Endothelial cell (in vitro differentiated cells): ENCODE data around the gene UBASH3B. TPM values are rescaled to one million over a fixed set of nuclear protein-coding genes. Genes with fewer than 3 reads are reported as not detected.

Source experiments
- DNase-seq: peaks from one replicate; pipeline ENCODE4 v3.0.0; 2021; ENCODE audit warnings: low spot score
- H3K27ac Mint-ChIP-seq: one replicate; pipeline ENCODE4 v1.8.0; 2021; ENCODE audit warnings: mixed read lengths, inconsistent platforms; ENCODE audit not compliant: unreplicated experiment
- H3K27me3 Mint-ChIP-seq: one replicate; pipeline ENCODE4 v1.8.0; 2021; ENCODE audit warnings: mild to moderate bottlenecking, moderate library complexity, mixed read lengths, inconsistent platforms; ENCODE audit not compliant: unreplicated experiment
- H3K36me3 Mint-ChIP-seq: one replicate; pipeline ENCODE4 v1.8.0; 2021; ENCODE audit warnings: mild to moderate bottlenecking, low read depth, mixed read lengths, inconsistent platforms; ENCODE audit not compliant: unreplicated experiment
- H3K4me1 Mint-ChIP-seq: one replicate; pipeline ENCODE4 v1.8.0; 2021; ENCODE audit warnings: mild to moderate bottlenecking, mixed read lengths, inconsistent platforms; ENCODE audit not compliant: unreplicated experiment
- H3K4me3 Mint-ChIP-seq: one replicate; pipeline ENCODE4 v1.8.0; 2021; ENCODE audit warnings: mild to moderate bottlenecking, mixed read lengths, inconsistent platforms; ENCODE audit not compliant: unreplicated experiment
- H3K9me3 Mint-ChIP-seq: one replicate; pipeline ENCODE4 v1.8.0; 2021; ENCODE audit warnings: mixed read lengths, inconsistent platforms; ENCODE audit not compliant: unreplicated experiment
- total RNA-seq: library from RNA; stranded (reverse); fragmentation: NEBNext Ultra II Directional; extraction: Animal tissue kit (Norgen Biotek cat#: 25700); gene quantifications from one replicate; pipeline ENCODE4 v1.2.1, GENCODE V29; 2021; ENCODE audit not compliant: unreplicated experiment
- TF ChIP-seq, protein P1 (sequence below): fragments of 200-600 bp; sonication (generic); IDR thresholded peaks from one replicate; pipeline ENCODE4 v1.5.0; 2021; ENCODE audit warnings: antibody characterized with exemption; ENCODE audit not compliant: unreplicated experiment

UBASH3B gene
- total RNA-seq, 1 donor from 2014 or later, result 43.3 TPM

DNA sequence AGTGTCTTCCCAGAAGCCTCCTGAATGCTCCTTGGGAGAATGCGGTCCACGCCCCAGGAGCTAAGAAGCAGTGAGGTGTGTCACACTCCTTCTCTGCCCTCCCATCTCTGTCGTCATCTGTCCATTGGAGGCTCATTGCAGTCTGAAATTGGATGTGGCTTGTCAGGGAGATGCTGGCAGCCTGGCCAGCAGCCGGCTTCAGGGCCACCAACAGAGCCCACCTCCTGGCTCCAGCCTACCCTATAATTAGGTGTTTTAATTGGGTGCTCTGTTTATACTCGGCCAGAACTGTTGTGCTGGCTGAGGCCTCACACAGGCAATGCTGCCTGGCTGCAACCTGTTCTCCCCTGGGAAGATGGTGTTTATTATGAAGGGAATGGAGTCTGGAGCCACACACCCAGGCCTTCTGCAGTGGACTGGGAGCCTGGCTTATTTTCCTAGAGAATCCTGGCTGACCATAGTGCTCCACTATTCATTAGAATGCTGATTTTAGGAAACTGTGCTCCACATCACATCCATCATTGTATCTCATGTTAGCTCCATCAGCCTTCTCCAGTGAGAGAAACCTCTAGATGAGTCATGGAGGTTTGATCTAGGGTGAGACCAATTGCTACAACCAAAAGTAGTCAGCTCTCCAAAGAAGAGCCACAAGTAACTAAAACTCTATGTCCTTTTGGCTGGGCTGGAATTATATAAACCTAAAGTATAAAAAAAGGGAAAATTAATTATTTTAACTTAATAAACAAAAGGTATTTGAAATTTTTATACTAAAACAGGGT, 96.0 kb downstream of the UBASH3B start:
- peaks cover 39% of the 10 kb centered on the region for H3K4me1 Mint-ChIP-seq
- no peak overlapping the region for H3K4me3 Mint-ChIP-seq
- H3K27me3 Mint-ChIP-seq, result no peaks in the 10 kb centered on the region
- no peak overlapping the region for H3K27ac Mint-ChIP-seq
- no peaks in the 10 kb centered on the region for H3K36me3 Mint-ChIP-seq
- H3K9me3 Mint-ChIP-seq, result no peaks in the 10 kb centered on the region
- TF ChIP-seq, protein P1, sequence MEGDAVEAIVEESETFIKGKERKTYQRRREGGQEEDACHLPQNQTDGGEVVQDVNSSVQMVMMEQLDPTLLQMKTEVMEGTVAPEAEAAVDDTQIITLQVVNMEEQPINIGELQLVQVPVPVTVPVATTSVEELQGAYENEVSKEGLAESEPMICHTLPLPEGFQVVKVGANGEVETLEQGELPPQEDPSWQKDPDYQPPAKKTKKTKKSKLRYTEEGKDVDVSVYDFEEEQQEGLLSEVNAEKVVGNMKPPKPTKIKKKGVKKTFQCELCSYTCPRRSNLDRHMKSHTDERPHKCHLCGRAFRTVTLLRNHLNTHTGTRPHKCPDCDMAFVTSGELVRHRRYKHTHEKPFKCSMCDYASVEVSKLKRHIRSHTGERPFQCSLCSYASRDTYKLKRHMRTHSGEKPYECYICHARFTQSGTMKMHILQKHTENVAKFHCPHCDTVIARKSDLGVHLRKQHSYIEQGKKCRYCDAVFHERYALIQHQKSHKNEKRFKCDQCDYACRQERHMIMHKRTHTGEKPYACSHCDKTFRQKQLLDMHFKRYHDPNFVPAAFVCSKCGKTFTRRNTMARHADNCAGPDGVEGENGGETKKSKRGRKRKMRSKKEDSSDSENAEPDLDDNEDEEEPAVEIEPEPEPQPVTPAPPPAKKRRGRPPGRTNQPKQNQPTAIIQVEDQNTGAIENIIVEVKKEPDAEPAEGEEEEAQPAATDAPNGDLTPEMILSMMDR, result no peak
- DNase-seq, result no peak

DNA sequence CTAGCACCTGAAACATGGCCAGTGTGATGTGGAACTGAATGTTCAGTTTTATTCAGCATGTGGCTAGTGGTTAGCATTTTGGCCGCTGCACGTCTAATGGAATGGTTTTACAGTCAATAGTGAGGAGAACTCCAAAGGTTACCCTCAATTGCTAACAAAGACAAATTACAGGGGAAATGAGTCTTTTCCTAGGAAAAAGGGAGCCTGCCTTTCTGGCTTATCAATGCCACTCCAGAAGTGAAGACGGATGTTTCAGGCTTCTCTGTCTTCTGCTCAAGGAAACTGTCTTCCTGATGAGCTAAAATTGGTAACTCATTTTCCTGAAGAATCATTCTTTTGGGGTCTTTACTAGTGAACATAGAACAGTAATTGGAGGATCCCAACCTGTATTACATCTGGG, 98.5 kb downstream of the UBASH3B start:
- H3K4me3 Mint-ChIP-seq, result no peak overlapping the region
- DNase-seq, result no peak
- TF ChIP-seq, protein P1, result no peak
- no peaks in the 10 kb centered on the region for H3K9me3 Mint-ChIP-seq
- no peaks in the 10 kb centered on the region for H3K27me3 Mint-ChIP-seq
- H3K27ac Mint-ChIP-seq, result no peak overlapping the region
- H3K36me3 Mint-ChIP-seq, result no peaks in the 10 kb centered on the region
- peaks cover 40% of the 10 kb centered on the region for H3K4me1 Mint-ChIP-seq

DNA sequence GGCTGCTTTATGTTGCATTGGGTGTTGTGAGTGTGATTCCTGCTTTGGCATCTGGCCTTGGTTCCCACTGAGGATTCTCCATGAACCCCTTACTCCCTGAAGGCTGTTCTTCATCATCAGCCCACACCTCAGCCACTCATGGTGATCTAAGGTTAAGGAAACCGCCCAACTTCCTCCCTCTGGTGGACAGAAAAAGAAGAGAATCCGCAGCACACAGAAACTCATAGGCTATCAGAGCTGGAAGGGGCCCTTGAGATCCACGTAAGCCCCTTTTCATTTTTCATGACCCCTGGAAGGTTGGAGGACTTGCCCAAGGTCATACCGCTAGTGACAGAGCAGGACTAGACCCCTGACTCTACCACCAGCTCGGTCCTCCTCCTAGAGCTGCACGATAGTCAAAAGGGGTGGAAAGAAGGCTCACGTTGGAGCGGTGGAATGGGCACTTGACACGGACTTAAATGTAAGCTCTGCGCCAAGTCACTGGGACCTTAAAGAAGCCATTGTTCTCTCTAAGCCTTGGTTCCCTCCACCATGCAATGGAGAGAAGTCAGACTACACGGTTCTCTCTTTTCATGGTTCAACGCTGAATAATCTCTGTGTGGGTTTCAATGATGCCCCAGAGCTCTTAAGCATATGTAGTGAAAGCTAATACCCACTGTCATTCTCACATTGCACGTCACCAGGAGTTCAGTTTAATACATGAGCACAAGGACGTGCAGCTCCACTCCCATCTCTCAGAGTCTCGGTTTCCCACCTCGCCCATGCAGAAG, 99.2 kb downstream of the UBASH3B start:
- H3K27ac Mint-ChIP-seq, result peak overlapping the region; percentile 43
- peak; percentile 27 for DNase-seq
- H3K9me3 Mint-ChIP-seq, result no peaks in the 10 kb centered on the region
- H3K36me3 Mint-ChIP-seq, result no peaks in the 10 kb centered on the region
- peaks cover 40% of the 10 kb centered on the region for H3K4me1 Mint-ChIP-seq
- no peaks in the 10 kb centered on the region for H3K27me3 Mint-ChIP-seq
- no peak overlapping the region for H3K4me3 Mint-ChIP-seq
- TF ChIP-seq, protein P1, result peak; percentile 61

DNA sequence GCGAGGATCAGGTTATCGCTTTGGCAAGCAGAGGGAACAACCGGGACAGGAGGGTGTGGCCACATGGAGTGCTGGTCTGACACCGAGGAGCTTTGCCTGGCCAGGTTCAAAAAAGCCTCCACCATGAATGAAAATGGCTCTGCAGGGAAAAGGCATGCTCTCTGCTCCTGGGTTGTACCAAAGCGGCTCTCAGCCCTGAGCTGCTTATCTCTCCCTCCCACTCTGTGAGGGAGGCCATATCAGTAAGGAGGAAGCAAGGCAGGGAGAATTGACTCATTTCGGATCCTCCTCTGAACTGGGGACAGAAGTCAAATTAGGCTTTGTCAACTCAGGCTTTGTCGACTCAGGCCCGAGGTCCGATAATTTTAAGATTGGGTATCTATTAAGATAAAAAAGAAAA, 99.9 kb downstream of the UBASH3B start:
- Mint-ChIP-seq H3K27me3 (no peaks in the 10 kb centered on the region), H3K27ac (no peak overlapping the region), H3K4me1 (peaks cover 41% of the 10 kb centered on the region), H3K4me3 (no peak overlapping the region), H3K36me3 (no peaks in the 10 kb centered on the region), H3K9me3 (no peaks in the 10 kb centered on the region)
- DNase-seq, result no peak
- TF ChIP-seq, protein P1, result no peak

DNA sequence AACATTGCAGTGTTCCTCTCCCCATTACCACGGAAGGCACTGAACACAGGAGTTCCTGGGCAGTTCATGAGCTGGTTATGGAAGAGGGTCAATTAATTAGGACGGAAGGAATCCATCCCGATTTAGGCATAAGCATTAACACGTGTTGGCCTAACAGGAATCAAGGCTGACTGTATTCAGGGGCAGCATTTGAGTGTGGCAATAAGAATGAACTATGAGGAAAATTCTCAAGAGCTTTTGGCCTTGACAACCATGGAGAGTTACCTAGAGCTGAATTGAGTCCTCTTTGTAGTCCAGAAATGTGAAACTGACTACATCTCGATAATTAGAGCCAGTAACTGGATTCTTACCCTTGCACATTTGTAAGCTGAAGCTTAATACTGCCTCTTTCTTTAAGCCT, 100.4 kb downstream of the UBASH3B start:
- H3K4me3 Mint-ChIP-seq, result no peak overlapping the region
- H3K36me3 Mint-ChIP-seq, result no peaks in the 10 kb centered on the region
- H3K27ac Mint-ChIP-seq, result no peak overlapping the region
- no peaks in the 10 kb centered on the region for H3K9me3 Mint-ChIP-seq
- TF ChIP-seq, protein P1, result no peak
- no peak for DNase-seq
- H3K27me3 Mint-ChIP-seq, result no peaks in the 10 kb centered on the region
- peaks cover 41% of the 10 kb centered on the region for H3K4me1 Mint-ChIP-seq
